Keratinocyte (primary cell): ENCODE measurements around the gene PEA15. TPM values are rescaled to one million over a fixed set of nuclear protein-coding genes. Genes with fewer than 3 reads are reported as not detected.

Experiments used
- DNase-seq: peaks from one replicate; pipeline ENCODE4 v3.0.0-alpha.2; 2011; ENCODE audit warnings: low read depth, missing footprints, low spot score
- FAIRE-seq: peaks from 2 replicates; lab custom pipeline; 2011; peaks lifted over from hg19 to GRCh38; lab: Jason Lieb, UNC
- H2AFZ ChIP-seq: 2 replicates; pipeline ENCODE4 v1.6.0; 2012; ENCODE audit warnings: low read length, control low read depth, inconsistent platforms; ENCODE audit not compliant: control insufficient read depth
- H3K27ac ChIP-seq: 2 replicates; pipeline ENCODE4 v1.5.1; 2011; ENCODE audit warnings: low read length; ENCODE audit not compliant: control insufficient read depth, insufficient read depth
- H3K27me3 ChIP-seq: 3 replicates; pipeline ENCODE4 v1.6.0; 2011; ENCODE audit warnings: low read length; ENCODE audit not compliant: control insufficient read depth, insufficient read depth; ENCODE audit errors: extremely low read depth
- H3K36me3 ChIP-seq, 2 experiments: 2 replicates in 1 of 2; 3 replicates in 1 of 2; pipeline ENCODE4 v1.5.1; 2011; ENCODE audit warnings: low read length in 2 of 2, mild to moderate bottlenecking in 1 of 2; ENCODE audit not compliant: control insufficient read depth in 2 of 2, insufficient read depth in 2 of 2; ENCODE audit errors: extremely low read depth in 1 of 2
- H3K4me1 ChIP-seq: 3 replicates; pipeline ENCODE4 v1.5.1; 2011; ENCODE audit warnings: low read length; ENCODE audit not compliant: control insufficient read depth, insufficient read depth; ENCODE audit errors: extremely low read depth
- H3K4me2 ChIP-seq: 3 replicates; pipeline ENCODE4 v1.6.0; 2011; ENCODE audit warnings: low read depth, low read length; ENCODE audit not compliant: control insufficient read depth, insufficient read depth; ENCODE audit errors: extremely low read depth
- H3K4me3 ChIP-seq, 3 experiments: fragments of 200-600 bp in 1 of 3; sonication (generic) in 1 of 3; 2 replicates in 2 of 3; 3 replicates in 1 of 3; pipeline ENCODE4 v1.5.1; 2011 to 2016; ENCODE audit warnings: low read length in 3 of 3, mild to moderate bottlenecking in 3 of 3, control low read depth in 2 of 3, inconsistent platforms in 1 of 3, low read depth in 1 of 3, mixed read lengths in 1 of 3, mixed run types in 1 of 3, moderate library complexity in 1 of 3; ENCODE audit not compliant: control insufficient read depth in 2 of 3, insufficient read depth in 2 of 3; ENCODE audit errors: extremely low read depth in 1 of 3
- H3K79me2 ChIP-seq: 2 replicates; pipeline ENCODE4 v1.6.0; 2012; ENCODE audit warnings: low read length; ENCODE audit not compliant: control insufficient read depth, insufficient read depth
- H3K9ac ChIP-seq: 3 replicates; pipeline ENCODE4 v1.6.0; 2011; ENCODE audit warnings: low read length; ENCODE audit not compliant: control insufficient read depth, insufficient read depth; ENCODE audit errors: extremely low read depth
- H3K9me1 ChIP-seq: 3 replicates; pipeline ENCODE4 v1.6.0; 2011; ENCODE audit warnings: low read length; ENCODE audit not compliant: control insufficient read depth, insufficient read depth; ENCODE audit errors: extremely low read depth
- H3K9me3 ChIP-seq: 2 replicates; pipeline ENCODE4 v1.5.1; 2012; ENCODE audit warnings: low read depth, low read length; ENCODE audit not compliant: control insufficient read depth
- H4K20me1 ChIP-seq: 3 replicates; pipeline ENCODE4 v1.6.0; 2011; ENCODE audit warnings: low read length; ENCODE audit not compliant: control insufficient read depth, insufficient read depth; ENCODE audit errors: extremely low read depth
- EZH2 ChIP-seq: IDR thresholded peaks from one replicate; pipeline ENCODE4 v1.6.1; 2012; ENCODE audit warnings: inconsistent platforms, mild to moderate bottlenecking, low read length, moderate library complexity
- dilution Hi-C: fragments of 300-500 bp; cut with MboI; formaldehyde crosslinking; loops from one replicate; pipeline ENCODE4 v1.7.0; 2020; ENCODE audit warnings: low sequenced_read_pairs; ENCODE audit not compliant: extremely low pct_ligation_motif_present
- polyA plus RNA-seq, 5 experiments: library from polyadenylated mRNA; depleted of rRNA in 3 of 5; stranded (reverse) in 3 of 5; stranded (forward) in 1 of 5; unstranded in 1 of 5; fragments of >200 nt; gene quantifications; 1 replicate in 1 of 5; 2 replicates in 3 of 5; 3 replicates in 1 of 5; pipeline versions ENCODE4 v1.2.1 to v1.2.3, GENCODE V29; 2011 to 2012; ENCODE audit warnings: missing spikeins in 2 of 5, low read depth in 1 of 5, low replicate concordance in 1 of 5
- TF ChIP-seq, protein P1 (sequence below), 3 experiments: IDR thresholded peaks in 1 of 3; conservative IDR thresholded peaks in 1 of 3; optimal IDR thresholded peaks in 1 of 3; 2 replicates in 2 of 3; 3 replicates in 1 of 3; pipeline versions ENCODE3 to v1.5.1; 2011; ENCODE audit warnings: low read length in 3 of 3, mild to moderate bottlenecking in 3 of 3, moderate library complexity in 2 of 3, control low read depth in 1 of 3, inconsistent platforms in 1 of 3; ENCODE audit not compliant: insufficient read depth in 2 of 3; ENCODE audit errors: extremely low read depth in 1 of 3

Gene PEA15
- polyA plus RNA-seq, 1 donor (not counting 4 experiments of a cell fraction or from before 2014, with no cell fraction given) = 367 TPM

DNA sequence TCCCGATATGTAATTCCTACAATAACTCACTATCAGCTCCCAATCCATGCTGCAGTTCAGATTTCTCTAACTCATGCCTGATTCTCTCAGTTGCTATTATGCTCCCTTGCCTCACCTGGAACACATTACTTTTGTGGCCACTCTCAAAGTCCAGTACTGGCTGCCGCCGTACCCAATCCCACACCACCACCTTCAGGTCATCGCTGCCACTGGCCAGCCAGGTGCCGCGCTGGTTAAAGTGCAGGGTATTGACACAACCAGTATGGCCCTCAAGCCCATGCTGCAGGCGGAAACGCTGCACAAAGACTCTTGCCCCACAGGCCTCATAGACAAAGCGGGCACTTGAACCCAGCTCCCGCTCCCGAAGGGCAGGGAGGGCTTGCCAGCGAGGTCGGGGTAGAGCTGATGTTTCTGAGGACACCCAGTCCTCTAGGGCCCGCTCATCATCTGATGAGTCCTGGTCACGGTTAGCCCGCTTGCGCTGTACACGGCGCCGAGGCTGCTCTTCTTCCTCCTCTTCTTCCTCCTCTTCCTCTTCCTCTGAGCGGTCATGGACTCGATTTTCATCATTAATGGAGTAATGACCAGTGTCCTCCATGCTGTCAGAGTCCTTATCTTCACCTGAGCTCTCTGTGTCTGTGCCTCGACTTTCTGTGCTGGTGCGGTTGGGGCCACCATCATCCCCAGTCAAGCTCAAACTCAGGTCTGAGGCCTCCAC is 34.6 kb downstream of the PEA15 start:
- Histone ChIP-seq H3K4me1 (no peaks in the 10 kb centered on the region), H3K79me2 (peaks cover 1% of the 10 kb centered on the region), H3K27ac (no peak overlapping the region), H3K9ac (no peak overlapping the region), H4K20me1 (no peaks in the 10 kb centered on the region), H3K9me1 (no peaks in the 10 kb centered on the region), H2AFZ (no peak overlapping the region), H3K4me2 (no peak overlapping the region), H3K36me3 (peaks cover 17 to 27% of the 10 kb centered on the region in 2 experiments), H3K4me3 (no peak overlapping the region), H3K27me3 (no peaks in the 10 kb centered on the region), H3K9me3 (no peaks in the 10 kb centered on the region)
- no peak for DNase-seq
- no peak for FAIRE-seq
- TF ChIP-seq, protein P1, sequence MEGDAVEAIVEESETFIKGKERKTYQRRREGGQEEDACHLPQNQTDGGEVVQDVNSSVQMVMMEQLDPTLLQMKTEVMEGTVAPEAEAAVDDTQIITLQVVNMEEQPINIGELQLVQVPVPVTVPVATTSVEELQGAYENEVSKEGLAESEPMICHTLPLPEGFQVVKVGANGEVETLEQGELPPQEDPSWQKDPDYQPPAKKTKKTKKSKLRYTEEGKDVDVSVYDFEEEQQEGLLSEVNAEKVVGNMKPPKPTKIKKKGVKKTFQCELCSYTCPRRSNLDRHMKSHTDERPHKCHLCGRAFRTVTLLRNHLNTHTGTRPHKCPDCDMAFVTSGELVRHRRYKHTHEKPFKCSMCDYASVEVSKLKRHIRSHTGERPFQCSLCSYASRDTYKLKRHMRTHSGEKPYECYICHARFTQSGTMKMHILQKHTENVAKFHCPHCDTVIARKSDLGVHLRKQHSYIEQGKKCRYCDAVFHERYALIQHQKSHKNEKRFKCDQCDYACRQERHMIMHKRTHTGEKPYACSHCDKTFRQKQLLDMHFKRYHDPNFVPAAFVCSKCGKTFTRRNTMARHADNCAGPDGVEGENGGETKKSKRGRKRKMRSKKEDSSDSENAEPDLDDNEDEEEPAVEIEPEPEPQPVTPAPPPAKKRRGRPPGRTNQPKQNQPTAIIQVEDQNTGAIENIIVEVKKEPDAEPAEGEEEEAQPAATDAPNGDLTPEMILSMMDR (optimal IDR thresholded peaks at IDR 0.05 in 1 of 3, IDR thresholded peaks at IDR 0.05 in 1 of 3, conservative IDR thresholded peaks at IDR 0.05 in 1 of 3; ENCODE audit: extremely low read depth in 1 of 3, insufficient read depth in 2 of 3, low read length in 3 of 3) = no peak
- TF ChIP-seq EZH2 = no peak
- dilution Hi-C loops = no loop called here

DNA sequence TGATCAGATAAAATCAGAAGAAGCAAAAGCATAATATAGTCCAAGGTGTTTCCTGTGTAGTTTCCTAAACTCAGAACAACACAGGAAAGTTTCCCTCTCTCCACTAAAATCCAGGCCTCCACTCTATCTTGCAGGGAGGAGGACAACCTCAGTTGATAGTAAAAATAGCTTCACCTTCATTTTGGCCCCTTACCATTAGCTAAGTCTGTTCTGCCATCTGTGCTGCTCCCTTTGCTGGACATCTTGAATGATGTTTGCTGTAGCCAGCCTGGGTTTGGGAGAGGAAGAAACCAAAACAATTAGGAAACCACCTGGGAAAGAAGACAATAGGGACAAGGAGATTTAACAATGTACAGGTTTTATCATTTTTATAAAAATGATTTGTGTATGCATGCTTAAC is 38.6 kb downstream of the PEA15 start:
- Histone ChIP-seq H3K4me1 (no peaks in the 10 kb centered on the region), H3K4me2 (no peak overlapping the region), H2AFZ (no peak overlapping the region), H3K9me3 (no peaks in the 10 kb centered on the region), H3K9me1 (no peaks in the 10 kb centered on the region), H3K36me3 (peaks cover 12 to 13% of the 10 kb centered on the region in 2 experiments), H3K27me3 (no peaks in the 10 kb centered on the region), H4K20me1 (no peaks in the 10 kb centered on the region), H3K27ac (no peak overlapping the region), H3K9ac (no peak overlapping the region), H3K4me3 (no peak overlapping the region), H3K79me2 (peaks cover 5% of the 10 kb centered on the region)
- no peak for FAIRE-seq
- dilution Hi-C loops = no loop called here
- no peak for DNase-seq
- TF ChIP-seq, protein P1 (optimal IDR thresholded peaks at IDR 0.05 in 1 of 3, IDR thresholded peaks at IDR 0.05 in 1 of 3, conservative IDR thresholded peaks at IDR 0.05 in 1 of 3; ENCODE audit: extremely low read depth in 1 of 3, insufficient read depth in 2 of 3, low read length in 3 of 3) = no peak
- TF ChIP-seq EZH2 = no peak
